GM13977 (cell line): ENCODE results near the gene SH3RF3.

Experiments used
- DNase-seq: peaks from one replicate; pipeline ENCODE4 v3.0.0; 2012; ENCODE audit warnings: low spot score
- in situ Hi-C: fragments of 300-500 bp; cut with MboI; formaldehyde crosslinking; loops from one replicate; pipeline ENCODE4 v1.12.0; 2022; ENCODE audit warnings: low sequenced_read_pairs, low pct_unique_long_range_greater_than_20kb, mixed read lengths, inconsistent platforms; ENCODE audit not compliant: unreplicated experiment
- TF ChIP-seq, protein P1 (sequence below): IDR thresholded peaks from 2 replicates; pipeline ENCODE4 v1.5.1; 2012; ENCODE audit warnings: mild to moderate bottlenecking, control low read depth; ENCODE audit not compliant: insufficient read depth; ENCODE audit errors: extremely low read depth, missing control alignments

Gene SH3RF3

DNA sequence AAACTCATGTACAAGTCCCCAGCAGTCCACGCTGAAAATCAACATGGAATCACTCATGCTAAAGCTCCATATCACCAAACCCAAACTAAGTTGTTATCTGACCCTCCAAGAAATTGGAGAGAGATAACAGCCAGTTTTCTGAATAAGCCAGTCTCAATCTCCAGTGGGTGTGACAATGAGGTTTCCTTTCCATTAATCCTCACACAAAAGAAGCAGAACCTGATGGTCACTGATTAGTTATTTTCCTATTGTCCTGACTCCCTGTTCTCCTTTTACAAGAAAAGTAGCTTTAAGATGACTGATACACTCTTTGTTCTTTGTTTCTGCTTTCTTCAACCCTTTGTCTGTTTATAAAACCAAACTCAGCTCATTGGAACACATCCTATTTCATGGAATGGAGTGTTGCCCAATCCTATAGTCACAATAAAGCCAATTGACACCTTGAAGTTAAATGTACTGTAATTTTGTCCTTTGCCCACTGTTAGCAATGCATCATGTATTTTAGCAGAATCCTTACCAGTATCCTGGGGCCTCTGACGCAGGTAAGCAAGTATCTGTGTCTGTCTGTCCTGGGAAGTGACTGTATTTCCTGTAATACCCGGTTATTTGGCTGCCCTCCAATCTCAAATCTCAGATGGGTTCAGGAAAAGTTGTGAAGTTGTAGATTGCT is 30.6 kb upstream of the SH3RF3 start:
- TF ChIP-seq, protein P1, sequence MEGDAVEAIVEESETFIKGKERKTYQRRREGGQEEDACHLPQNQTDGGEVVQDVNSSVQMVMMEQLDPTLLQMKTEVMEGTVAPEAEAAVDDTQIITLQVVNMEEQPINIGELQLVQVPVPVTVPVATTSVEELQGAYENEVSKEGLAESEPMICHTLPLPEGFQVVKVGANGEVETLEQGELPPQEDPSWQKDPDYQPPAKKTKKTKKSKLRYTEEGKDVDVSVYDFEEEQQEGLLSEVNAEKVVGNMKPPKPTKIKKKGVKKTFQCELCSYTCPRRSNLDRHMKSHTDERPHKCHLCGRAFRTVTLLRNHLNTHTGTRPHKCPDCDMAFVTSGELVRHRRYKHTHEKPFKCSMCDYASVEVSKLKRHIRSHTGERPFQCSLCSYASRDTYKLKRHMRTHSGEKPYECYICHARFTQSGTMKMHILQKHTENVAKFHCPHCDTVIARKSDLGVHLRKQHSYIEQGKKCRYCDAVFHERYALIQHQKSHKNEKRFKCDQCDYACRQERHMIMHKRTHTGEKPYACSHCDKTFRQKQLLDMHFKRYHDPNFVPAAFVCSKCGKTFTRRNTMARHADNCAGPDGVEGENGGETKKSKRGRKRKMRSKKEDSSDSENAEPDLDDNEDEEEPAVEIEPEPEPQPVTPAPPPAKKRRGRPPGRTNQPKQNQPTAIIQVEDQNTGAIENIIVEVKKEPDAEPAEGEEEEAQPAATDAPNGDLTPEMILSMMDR = no peak
- in situ Hi-C loops = no loop called here
- DNase-seq = no peak

DNA sequence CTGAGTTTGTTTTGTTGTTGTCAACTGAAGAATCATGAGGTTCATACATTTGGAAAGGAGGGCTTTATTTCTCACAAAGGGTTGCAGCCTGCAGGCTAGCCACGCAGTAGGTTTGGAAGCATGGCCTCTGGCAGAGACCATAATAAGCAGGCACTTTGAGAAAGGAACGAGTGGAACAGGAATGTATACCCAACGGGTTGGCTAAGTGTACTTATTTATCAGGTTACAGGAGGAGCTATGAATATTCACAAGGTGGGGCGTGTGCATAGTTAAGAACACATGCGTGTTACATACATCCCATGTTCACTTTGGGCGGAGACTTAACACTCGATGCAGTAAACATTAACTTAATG is 30.1 kb upstream of the SH3RF3 start:
- TF ChIP-seq, protein P1 = no peak
- DNase-seq = no peak
- in situ Hi-C loops = no loop called here

DNA sequence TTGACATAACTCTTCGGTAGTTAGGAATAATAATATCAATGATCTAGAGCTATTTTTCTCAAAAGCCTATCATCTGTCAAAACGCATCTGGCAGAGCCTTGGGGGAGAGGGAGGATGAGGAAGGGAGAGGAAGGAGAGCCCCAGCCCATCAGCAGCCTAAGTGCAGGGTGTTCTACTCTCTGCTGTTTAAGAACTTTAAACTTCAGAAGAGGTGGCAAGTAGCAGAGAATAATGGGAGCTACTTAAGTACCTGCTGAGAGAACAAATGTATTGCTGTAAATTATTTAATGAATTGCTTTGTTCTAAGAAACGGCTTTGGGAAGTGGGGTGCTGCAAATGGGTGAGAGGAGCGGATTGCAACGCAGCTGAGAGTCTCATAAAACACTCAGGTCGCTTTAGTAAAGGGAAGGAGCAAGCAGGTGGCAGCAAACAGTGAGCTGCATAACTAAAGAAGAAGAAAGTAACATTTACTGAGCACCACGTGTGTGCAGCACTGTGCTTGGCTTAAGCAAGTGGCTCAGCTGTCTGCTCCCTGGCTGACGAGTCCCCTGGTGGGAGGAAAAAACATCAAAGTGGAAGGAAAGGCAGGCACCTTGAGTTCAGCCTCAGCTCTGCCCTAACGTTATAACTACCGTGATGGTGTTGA is 26.3 kb upstream of the SH3RF3 start:
- TF ChIP-seq, protein P1 = no peak
- in situ Hi-C loops = no loop called here
- no peak for DNase-seq

DNA sequence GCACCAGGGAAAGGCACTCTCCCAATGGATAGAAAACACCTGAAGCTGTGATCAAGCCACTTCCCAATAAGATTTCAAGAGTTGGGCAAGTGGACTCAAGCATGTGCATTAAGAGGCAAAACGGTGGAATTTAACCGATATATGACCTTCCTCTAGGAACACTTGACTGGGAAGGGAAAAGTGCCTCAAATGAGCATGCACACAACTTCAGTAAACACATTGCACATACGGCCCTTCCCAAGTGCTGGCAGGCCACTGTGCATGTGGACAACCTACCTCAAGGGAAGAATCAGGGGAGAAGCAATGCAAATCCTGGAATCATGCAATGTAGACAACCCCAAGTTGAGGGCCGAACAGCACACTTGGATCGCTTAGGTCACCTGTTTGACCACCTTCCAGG is 23.9 kb upstream of the SH3RF3 start:
- DNase-seq = no peak
- TF ChIP-seq, protein P1 = no peak
- in situ Hi-C loops = no loop called here

DNA sequence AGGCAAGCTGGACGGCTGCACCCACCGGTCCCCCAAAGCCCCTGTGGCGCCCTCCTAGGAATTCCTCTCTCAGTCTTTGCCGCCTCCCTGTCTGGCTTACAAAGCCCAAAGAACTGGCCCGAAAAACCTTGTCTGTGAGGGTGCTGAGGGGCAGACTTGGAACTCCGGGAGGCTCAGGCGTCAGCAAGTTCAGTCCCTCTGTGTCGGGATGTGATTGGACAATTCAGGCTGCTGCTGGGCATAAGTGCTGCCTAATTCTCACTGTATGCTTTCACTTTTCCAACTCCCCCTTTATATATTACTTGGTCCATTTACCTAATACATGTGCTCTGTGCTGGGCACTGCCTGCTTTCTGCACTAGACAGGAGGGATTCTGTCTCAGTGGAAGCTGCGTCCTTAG is 20.3 kb upstream of the SH3RF3 start:
- TF ChIP-seq, protein P1 = no peak
- in situ Hi-C loops = no loop called here
- DNase-seq = no peak

DNA sequence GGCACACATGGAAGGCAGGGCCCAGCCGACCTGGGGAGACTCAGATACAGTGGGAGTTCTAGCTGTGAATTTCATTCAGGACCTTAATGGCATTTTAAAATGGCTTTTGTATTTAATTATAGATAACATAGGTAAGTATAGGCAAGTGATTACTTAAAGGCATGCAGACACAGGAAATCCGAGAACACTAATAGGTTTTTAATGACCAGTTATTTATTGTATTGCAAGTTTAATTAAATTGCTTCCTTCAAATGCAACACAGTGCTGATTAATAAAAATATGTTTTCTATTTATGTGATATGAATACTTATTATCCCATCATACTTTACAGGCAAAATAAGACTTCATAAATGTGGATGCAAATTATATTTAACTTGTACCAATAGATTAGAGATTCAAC is 19.7 kb upstream of the SH3RF3 start:
- TF ChIP-seq, protein P1 = no peak
- no peak for DNase-seq
- in situ Hi-C loops = no loop called here
